Neural progenitor cell (in vitro differentiated cells): ENCODE measurements around the gene EOMES.
A peak's percentile ranks its signal among the peaks of the same experiment; 100 is the strongest.

Source experiments
- EZH2phosphoT487 ChIP-seq: fragments of 200-600 bp; sonication (generic); IDR thresholded peaks from 2 replicates; pipeline ENCODE4 v1.6.1; 2017; ENCODE audit warnings: antibody characterized with exemption
- TF ChIP-seq, protein P1 (sequence below): fragments of 200-600 bp; sonication (generic); IDR thresholded peaks from 2 replicates; pipeline ENCODE4 v1.5.1; 2017; ENCODE audit warnings: antibody characterized with exemption, mild to moderate bottlenecking

DNA sequence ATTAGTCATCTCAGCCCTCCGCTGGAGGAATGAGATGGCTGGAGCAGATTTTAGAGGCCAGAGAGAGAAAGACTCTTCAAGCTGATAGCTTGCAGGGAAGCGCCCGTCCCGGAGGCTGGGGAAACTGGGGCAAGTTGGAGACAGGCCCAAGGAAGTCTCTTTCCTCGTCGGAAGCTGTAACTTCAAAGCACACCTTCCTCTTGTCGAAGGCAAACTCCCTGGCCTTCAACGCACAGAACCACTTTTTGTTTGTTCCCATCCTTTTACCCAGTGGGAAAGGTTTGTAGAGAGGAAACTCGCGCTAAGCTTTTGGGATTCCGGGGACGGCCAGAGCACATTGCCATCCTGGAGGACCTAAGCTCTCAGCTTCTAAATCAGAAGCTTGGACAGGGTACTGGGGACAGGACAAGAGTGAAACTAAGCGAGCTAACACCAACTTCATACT lies 900 bp upstream of the EOMES start:
- TF ChIP-seq EZH2phosphoT487: peak; percentile 16
- TF ChIP-seq, protein P1, sequence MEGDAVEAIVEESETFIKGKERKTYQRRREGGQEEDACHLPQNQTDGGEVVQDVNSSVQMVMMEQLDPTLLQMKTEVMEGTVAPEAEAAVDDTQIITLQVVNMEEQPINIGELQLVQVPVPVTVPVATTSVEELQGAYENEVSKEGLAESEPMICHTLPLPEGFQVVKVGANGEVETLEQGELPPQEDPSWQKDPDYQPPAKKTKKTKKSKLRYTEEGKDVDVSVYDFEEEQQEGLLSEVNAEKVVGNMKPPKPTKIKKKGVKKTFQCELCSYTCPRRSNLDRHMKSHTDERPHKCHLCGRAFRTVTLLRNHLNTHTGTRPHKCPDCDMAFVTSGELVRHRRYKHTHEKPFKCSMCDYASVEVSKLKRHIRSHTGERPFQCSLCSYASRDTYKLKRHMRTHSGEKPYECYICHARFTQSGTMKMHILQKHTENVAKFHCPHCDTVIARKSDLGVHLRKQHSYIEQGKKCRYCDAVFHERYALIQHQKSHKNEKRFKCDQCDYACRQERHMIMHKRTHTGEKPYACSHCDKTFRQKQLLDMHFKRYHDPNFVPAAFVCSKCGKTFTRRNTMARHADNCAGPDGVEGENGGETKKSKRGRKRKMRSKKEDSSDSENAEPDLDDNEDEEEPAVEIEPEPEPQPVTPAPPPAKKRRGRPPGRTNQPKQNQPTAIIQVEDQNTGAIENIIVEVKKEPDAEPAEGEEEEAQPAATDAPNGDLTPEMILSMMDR: no peak
